Stimulated activated CD8-positive, alpha-beta memory T cell treated with anti-CD3 and anti-CD28 coated beads, Interleukin-4, amount 100 ng/mL, for 24 hours (primary cell): ENCODE results near the gene GDNF.
"Not testable (repeated sequence)": the region's sequence is repeated elsewhere in the genome, so short reads cannot be mapped to it uniquely, and the experiment has no call there.

Experiments used
- DNase-seq: peaks from one replicate; pipeline ENCODE4 v3.0.0-alpha.2; 2020; ENCODE audit warnings: low read depth

GDNF gene

DNA sequence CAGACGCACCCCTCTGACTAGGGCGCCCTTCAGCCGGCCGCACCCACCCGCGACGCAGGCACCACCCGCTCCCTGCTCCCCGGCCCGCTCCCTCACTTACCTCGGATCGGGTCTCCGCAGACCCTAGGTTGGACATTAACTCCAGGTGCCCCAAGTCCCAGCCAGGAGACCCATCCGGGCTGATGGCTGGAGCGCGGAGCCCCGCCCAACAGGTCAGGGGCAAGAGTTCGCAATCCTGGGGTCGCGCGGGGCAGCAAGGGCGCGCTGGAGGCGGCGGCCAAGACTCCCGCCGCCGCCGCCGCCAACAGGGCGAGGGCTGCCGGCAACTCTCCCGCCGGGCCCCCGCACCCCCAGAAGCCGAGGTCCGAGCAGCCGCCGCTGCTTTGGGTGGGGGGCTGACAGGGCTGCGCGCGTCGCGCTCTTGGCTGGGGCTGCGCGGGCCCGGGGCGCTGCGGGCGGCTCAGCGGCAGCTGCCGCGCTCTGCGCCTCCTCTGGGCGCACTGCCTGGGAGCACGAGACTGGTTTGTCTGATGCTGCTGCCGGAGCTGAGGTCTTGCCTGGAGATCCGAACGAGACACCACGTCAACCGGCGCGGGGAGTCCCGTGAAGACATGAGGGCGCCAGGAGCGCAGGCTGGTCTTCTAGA, at the start of gene GDNF:
TSS of gene GDNF (minus strand) at position 635 of the 646 bp plus-strand sequence. CDS start 5,245 bp downstream, outside the sequence.
- DNase-seq: no peak

DNA sequence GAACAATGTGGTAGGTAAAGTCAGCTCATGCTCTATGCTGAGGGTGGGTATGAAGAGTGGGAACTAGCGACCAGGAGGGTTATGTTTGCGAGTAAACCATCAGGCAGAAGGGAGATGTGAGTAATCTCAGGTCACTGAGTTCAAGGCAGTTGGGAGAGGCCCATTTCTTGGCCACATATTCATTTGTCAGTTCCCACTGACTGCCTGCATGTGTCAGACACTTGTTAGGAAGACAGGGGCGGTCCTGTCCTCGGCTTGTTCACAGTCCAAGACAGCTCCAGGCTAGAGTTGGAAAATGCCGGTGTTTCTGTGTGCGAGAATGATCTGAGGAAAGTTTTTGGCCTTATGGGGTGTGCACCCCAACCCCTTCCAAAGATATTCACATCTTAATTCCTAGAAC, 48.6 kb upstream of the GDNF start:
- no peak for DNase-seq

DNA sequence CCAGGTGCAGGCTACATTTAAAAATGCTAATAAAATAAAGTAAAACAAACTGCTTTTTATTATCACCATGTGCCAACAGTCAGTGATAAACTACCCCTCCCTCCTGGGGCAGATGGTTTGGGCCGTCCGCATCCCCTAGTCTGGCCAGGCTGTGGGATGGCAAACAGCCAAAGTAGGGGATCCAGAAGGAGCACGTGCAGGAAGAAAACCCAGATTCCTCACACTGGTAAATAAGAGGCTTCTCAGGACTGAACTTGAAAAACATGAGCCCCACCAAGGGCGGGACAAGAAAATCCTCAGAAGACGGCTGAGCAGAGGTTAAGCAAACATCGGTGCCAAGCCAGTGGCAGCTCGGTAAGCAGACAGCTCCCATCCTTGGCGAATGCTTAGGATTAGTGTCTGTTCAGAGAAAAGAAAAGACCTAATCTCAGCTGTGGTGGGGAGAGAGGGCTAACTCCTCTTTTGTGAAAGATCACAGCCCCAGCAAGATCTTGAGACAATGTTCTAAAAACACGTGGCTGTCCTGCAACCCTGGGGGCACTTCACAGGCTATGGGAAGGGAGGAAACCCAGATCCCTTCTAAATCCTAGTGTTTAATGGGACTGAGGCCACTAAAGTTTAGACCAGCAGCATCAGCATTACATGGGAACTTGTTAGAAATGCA, 46.5 kb upstream of the GDNF start:
- DNase-seq: no peak

DNA sequence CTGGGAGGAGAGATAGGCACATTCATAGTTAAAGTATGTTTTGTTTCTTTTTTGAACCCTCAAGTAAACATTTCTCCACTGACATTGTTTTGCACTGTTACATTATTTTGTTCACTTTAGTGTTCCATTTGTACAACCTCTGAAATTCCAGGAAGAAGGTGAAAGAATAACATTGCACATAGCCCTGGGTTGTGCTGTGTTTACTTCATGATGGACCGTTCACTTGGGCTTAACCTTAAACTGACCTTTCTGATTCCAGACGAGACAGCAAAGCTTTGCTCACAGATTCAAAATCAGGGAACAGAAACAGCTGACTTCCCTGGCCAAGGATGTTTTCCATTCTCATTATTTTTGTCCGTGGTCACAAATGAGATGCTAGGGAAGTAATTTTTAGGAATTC, 42.8 kb upstream of the GDNF start:
- no peak for DNase-seq

GRCh38 chr5:37881359-37881758, 41.5 kb upstream of the GDNF start:
- DNase-seq: no peak

- DNase-seq: no peak
Observed at GRCh38 chr5:37876943-37877342, 37.1 kb upstream of the GDNF start.

DNA sequence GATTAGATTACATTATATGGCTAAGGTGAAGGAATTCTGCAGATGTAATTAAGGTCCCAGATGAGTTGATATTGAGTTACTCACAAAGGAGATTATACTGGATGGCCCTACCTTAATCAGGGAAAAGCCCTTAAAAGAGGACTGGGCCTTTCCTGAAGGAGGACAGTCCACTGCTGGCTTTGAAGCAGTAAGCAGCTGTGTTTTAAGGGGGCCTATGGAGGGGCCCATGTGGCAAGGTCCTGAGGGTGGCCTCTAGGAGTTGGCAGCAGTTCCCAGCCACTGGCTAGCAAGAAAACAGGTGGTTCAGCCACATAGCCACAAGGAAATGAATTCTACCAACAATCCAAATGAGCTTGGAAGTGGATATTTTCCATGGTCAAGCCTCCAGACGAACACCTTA, 36.4 kb upstream of the GDNF start:
- no peak for DNase-seq

DNA sequence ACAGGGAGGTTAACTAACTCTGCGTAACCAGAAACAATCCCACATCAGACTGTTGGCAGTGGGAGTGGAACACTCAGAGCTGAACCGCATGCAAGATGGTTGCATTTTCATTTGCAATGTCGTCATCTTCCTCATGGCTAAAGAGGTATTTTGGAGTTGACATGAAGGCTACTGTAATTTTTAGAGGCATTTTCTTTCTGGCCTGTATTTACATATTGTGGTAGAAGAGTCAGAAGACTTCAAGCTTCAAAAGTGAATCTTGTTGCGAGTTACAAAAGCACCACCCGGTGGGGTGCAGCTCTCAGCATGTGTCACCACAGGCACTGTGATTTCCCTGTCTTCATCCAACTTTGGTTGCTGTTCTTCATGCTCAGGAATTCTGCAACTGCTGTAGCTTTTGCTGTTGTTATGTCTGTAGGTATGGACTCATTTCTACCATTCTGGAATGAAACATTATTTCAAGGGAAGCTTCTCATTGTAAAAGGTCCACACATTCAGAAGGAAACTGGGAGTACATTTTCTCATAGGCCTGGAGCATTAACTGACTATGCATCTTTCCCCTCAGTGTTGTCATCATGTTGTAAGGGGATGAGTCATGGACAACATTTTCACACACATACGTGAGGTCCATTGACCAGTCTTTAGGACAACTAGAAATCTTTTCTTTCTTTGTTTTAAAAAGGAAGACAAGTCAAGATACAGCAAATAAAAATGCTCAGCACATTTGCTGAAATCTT, 35.4 kb upstream of the GDNF start:
- no peak for DNase-seq

DNA sequence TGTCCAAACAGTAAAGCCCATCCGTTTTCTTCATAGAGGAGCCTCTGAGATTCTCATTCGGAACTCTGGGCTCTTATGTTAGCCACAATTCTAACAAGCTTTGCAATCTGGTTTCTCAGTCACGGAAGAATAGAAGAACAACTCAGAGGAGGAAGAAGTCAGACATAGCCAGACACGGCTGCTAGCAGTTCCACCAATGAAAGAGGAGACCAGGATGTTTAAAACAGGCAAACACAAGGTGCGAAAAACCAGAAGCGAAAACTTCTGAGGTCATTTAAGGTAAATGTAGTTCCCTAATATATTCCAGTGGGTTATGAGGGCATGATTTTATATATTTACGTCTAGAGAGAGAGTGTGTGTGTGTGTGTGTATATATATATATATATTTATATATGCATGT, 34.1 kb upstream of the GDNF start:
- DNase-seq: no peak

DNA sequence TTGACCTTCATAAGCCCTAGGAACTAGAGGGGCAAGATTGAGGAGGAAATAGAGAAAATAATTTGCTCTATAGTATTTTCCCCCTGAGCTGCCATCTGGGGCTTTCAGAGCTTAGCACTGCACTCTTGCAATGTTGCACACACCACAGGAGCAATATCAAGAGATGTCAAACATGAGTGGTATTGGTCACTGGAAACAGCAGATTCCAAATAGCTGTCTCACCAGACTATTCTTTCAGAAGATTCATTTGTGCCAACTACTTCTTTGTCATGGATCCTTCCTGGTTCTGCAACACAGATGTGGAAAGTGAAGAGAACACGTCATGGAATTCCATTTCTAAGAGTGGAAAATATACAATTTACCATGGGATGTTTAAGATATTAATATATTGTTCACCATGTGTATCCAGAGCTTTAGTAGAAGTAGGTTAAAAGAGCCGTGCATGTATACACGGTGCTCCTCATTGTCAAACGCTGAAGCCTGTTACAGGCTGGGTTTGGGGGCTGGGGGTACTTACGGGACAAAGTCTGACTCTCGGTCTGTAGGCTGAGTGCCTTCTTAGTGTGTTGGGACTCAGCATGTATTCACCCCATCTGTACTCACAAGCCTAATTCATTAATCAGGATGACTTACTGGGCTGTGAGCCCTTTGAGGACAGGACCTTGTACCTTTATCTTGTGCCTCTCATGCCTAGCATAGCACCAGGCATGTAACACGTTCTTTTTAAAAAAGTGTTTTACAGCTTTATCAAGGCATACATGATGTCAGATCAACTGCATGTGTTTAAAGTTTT, 31.4 kb upstream of the GDNF start:
- no peak for DNase-seq

GRCh38 chr5:37869216-37869615, 29.4 kb upstream of the GDNF start:
- DNase-seq: no peak

DNA sequence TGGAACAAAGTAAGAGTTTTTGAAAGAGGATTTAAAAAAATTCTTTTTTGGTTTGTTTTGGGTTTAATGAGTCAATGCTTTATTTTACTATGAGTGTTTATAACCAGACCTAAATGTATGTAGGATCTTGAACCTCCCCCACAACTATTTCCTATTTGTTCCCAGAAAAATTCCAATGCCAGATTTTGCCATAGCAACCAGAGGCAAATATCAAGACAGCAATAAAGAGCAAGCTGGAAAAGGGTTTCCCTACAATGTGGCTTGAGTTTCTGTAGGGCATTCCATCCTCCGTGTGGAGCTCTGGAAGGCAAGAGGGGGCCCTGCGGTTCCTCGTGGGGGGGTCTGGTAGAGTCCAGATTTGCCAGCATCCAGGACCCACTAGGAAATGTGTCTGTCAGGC, 27.8 kb upstream of the GDNF start:
- no peak for DNase-seq

DNA sequence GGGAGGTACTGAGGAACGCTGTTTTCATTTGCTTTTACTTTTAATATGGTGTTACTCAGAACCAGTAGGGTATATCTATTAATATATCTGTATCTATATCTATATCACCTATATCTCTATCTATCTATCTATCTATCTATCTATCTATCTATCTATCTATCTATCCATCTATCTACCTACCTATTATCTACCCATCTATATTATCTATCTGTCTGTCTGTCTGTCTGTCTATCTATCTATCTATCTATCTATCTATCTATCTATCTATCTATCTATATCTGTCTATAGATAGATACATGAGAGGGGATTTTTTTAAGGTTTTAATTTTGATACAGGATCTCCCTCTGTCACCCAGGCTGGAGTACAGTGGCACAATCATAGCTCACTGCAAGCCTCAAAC, 23.1 kb upstream of the GDNF start:
- not testable (repeated sequence) for DNase-seq

DNA sequence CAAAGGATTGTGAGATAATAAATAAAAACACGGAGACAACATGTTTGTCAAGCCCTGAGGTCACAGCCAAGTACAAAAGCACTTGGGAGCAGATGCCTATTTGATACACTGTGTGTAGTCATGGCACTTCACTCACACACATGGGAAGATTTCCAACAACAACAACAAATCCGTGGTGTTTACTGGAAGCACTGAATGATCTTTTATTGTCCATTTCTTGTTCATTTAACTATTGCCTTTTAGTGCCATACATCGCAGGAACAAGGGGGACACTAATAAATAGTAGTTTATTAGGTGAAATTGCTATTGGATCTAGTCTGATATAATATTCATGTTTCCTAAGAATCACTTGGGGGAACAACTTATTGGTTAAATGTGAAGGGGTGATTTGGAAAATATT, 20.4 kb upstream of the GDNF start:
- DNase-seq: no peak

DNA sequence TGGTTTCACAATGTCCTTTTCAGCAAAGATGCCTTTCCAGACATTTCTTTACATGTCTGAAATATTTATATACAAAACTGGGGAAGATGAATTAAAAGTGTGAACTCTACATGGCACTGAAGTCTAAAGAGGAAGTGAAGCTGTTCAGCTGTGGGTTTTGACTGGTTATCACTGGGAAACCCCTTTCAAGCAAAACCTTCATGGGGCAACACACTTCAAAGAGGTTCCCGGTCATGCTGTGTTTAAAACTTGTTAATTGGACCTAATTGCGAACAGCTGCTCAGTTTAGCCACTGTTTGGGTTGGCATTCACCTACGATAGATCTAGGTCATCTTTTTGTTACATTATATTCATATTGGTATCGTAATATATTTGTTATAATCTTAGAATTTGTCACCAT, 20.0 kb upstream of the GDNF start:
- DNase-seq: no peak

DNA sequence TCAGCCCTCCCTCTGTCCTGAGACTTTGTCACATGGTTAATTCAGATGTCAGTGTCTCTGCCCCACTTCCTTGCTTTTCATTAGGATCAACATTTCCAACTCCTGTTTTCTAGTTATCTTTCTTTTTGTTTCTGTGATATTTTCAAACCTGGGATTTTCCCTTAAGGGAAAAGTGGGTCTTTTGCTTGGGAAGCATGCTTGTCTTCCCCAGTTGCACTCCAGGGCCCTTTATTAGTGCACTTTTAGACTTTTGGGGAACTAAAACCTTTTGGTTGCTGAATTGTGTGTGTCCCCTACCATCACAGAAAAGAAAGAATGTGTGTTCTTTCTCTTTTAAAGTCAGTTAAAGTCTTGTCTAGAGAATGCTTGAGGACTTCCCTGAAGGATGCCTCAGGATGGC, 18.4 kb upstream of the GDNF start:
- DNase-seq: no peak

GRCh38 chr5:37857696-37858095, 17.9 kb upstream of the GDNF start:
- no peak for DNase-seq

DNA sequence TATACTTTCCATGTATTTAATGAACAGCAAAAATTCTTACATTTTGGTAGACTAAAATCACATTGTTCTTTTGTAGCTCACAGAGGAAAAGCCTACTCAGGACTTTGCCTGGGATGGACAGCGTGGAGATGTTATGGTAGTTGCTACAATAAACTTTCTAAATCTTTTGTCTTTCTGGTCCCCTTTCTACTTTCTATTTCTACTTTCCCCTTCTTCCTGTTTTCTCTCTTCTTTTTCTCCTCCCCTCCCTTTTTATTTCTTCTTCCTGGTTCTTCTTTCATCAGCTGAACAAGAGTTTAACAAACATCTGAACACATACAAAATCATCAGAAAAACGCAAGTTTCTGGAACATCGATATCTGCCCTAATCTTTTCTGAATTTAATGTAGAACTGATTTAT, 15.6 kb upstream of the GDNF start:
- no peak for DNase-seq

- no peak for DNase-seq
Observed at GRCh38 chr5:37851305-37851704, 11.5 kb upstream of the GDNF start.

DNA sequence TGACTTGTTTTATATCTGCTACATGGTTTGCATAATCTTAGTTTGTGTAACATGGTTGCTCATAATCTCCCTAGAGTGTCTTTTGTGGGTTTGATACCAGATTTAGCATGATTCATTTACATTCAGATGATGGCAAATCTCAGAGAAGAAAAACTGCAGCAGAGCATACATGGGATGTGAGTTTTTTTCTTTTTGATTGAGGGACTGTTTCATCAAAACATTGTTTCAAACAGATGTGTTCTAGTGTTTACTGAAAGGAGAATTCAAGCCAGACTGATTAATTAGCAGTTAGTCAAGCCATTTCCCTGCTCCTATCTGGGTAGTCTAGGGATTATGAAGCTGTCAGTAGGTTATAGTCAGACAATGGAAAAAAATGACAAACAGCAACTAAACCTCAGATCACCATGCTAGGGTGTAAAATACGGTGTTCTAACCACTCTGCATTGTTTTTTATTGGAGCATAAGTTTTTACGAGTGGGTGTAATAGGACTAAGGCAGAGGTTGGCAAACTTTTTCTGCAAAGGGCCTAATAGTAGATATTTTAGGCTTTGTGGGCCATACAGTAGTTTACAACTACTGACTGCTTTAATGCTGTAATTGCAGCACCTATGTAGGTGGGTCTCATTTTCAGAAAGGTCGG, 10.5 kb upstream of the GDNF start:
- no peak for DNase-seq

DNA sequence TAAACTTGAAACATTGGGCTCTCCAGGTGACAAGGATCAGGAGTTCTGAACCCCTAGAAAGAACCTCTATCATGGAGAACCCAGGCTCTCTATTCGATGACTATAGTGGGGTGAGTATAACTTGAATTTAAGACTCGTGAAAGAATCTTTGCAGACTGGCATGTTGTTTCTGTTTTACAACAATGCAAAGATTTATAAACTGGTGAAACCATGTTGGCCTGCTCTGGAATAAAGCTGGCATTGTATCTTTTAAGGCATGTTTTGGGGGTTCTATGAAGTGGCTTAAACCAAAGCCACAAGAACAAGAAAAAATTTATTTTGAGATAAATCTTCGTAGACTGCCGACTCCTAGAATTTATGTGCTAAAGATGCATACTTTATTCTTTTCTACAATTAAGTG, 9.8 kb upstream of the GDNF start:
- DNase-seq: no peak

- no peak for DNase-seq
Observed at GRCh38 chr5:37847978-37848425, 8.2 kb upstream of the GDNF start.
